IPS-18a (cell line): ENCODE results near the gene TSPAN4.

Experiments
- H3K27ac ChIP-seq: one replicate; pipeline ENCODE4 v1.5.1; 2013; ENCODE audit warnings: low read length
- H3K27me3 ChIP-seq: one replicate; pipeline ENCODE4 v1.6.1; 2013; ENCODE audit warnings: mild to moderate bottlenecking, low read length; ENCODE audit not compliant: control insufficient read depth, insufficient read depth
- H3K36me3 ChIP-seq: one replicate; pipeline ENCODE4 v1.6.1; 2013; ENCODE audit warnings: low read depth, low read length; ENCODE audit not compliant: control insufficient read depth
- H3K4me1 ChIP-seq: one replicate; pipeline ENCODE4 v1.6.1; 2013; ENCODE audit warnings: low read depth, low read length; ENCODE audit not compliant: control insufficient read depth
- H3K4me3 ChIP-seq: one replicate; pipeline ENCODE4 v1.5.1; 2013; ENCODE audit warnings: low read length
- H3K9ac ChIP-seq: one replicate; pipeline ENCODE4 v1.6.1; 2013; ENCODE audit warnings: mild to moderate bottlenecking, low read length, moderate library complexity
- H3K9me3 ChIP-seq: one replicate; pipeline ENCODE4 v1.6.1; 2013; ENCODE audit warnings: low read depth, low read length; ENCODE audit not compliant: control insufficient read depth

Gene TSPAN4

DNA sequence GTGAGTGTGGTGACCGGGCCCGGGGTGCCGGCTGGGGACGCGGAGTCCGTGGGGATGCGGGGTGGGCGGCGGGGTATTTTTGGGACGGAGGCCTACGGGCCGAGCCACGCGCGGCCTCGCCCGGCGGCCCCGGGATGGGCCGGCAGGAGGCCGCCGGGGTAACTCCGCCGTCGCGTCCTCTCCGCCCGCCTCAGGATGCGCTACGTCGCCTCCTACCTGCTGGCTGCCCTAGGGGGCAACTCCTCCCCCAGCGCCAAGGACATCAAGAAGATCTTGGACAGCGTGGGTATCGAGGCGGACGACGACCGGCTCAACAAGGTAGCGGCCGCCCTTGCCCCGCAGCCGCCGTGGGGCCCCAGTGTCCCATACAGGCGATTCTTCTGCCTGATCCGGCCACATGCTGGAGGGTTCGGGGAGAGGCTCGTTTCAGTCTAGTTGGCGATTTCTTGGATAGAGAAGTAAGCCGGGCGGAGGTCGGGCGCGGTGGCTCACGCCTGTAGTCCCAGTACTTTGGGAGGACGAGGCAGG lies 32.5 kb upstream of the TSPAN4 start:
- H3K9ac ChIP-seq, result peak overlapping the region; percentile 92
- H3K27ac ChIP-seq, result peak overlapping the region; percentile 44
- no peaks in the 10 kb centered on the region for H3K27me3 ChIP-seq
- H3K4me3 ChIP-seq, result peak overlapping the region; percentile 92
- H3K4me1 ChIP-seq, result no peaks in the 10 kb centered on the region
- H3K36me3 ChIP-seq, result peaks cover 27% of the 10 kb centered on the region
- no peaks in the 10 kb centered on the region for H3K9me3 ChIP-seq

GRCh38 chr11:811446-812245 lies 31.0 kb upstream of the TSPAN4 start:
- H3K9ac ChIP-seq, result peak overlapping the region; percentile 92
- H3K4me3 ChIP-seq, result peak overlapping the region; percentile 92
- H3K27ac ChIP-seq, result no peak overlapping the region
- H3K36me3 ChIP-seq, result peaks cover 27% of the 10 kb centered on the region
- no peaks in the 10 kb centered on the region for H3K4me1 ChIP-seq
- H3K9me3 ChIP-seq, result no peaks in the 10 kb centered on the region
- H3K27me3 ChIP-seq, result no peaks in the 10 kb centered on the region

- peaks cover 27% of the 10 kb centered on the region for H3K36me3 ChIP-seq
- no peaks in the 10 kb centered on the region for H3K27me3 ChIP-seq
- H3K4me3 ChIP-seq, result no peak overlapping the region
- H3K9me3 ChIP-seq, result no peaks in the 10 kb centered on the region
- H3K9ac ChIP-seq, result no peak overlapping the region
- H3K27ac ChIP-seq, result no peak overlapping the region
- H3K4me1 ChIP-seq, result no peaks in the 10 kb centered on the region
Observed at GRCh38 chr11:812390-812789, 30.3 kb upstream of the TSPAN4 start.

- H3K9me3 ChIP-seq, result no peaks in the 10 kb centered on the region
- H3K9ac ChIP-seq, result no peak overlapping the region
- H3K4me3 ChIP-seq, result no peak overlapping the region
- H3K4me1 ChIP-seq, result no peaks in the 10 kb centered on the region
- H3K27ac ChIP-seq, result no peak overlapping the region
- H3K27me3 ChIP-seq, result no peaks in the 10 kb centered on the region
- peaks cover 27% of the 10 kb centered on the region for H3K36me3 ChIP-seq
Observed at GRCh38 chr11:813072-813455, 29.6 kb upstream of the TSPAN4 start.

GRCh38 chr11:813456-814096 lies 29.1 kb upstream of the TSPAN4 start:
- H3K9me3 ChIP-seq, result no peaks in the 10 kb centered on the region
- no peaks in the 10 kb centered on the region for H3K27me3 ChIP-seq
- peaks cover 27% of the 10 kb centered on the region for H3K36me3 ChIP-seq
- H3K4me1 ChIP-seq, result peaks cover 3% of the 10 kb centered on the region
- H3K9ac ChIP-seq, result no peak overlapping the region
- no peak overlapping the region for H3K27ac ChIP-seq
- H3K4me3 ChIP-seq, result no peak overlapping the region

DNA sequence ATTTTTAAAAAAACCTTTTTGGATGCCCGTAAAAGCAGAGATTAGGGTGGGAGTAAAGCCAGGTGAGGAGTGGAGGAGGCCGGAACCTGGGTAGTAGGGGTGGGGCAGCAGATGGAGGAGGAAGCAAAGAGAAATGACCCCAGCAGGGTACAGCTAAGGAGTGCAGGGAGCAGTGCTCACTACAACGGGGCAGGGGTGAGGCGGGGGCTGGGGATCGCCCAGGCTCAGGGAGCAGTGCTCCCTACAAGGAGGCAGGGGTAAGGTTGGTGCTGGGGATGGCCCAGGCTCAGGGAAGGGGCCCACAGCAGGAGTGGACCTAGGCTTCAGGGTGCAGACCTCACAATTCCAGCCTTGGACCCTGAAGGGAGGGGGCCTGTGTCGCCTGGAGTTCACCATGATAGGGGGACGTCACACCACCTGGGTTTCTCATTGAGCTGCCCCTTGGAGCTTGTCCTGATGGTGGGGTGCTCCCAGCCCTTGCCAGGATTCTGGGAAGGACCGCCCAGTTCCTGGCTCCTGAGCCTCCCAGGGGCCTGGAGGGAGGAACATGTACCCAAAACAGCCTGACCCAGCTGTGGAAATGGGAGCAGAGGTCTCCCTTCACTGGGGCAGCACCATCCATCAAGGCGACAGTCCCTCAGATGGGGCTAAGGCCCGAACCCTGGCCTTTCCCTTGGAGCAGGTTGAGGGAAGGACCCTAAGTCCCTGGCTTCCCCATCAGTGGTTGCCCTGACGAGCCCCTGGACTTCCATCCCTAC lies 26.8 kb upstream of the TSPAN4 start:
- Histone ChIP-seq H3K27ac (no peak overlapping the region), H3K4me3 (no peak overlapping the region), H3K36me3 (peaks cover 27% of the 10 kb centered on the region)

GRCh38 chr11:816433-816779 lies 26.2 kb upstream of the TSPAN4 start:
- no peak overlapping the region for H3K9ac ChIP-seq
- no peak overlapping the region for H3K27ac ChIP-seq
- H3K9me3 ChIP-seq, result no peaks in the 10 kb centered on the region
- H3K4me3 ChIP-seq, result no peak overlapping the region
- peaks cover 8% of the 10 kb centered on the region for H3K4me1 ChIP-seq
- H3K36me3 ChIP-seq, result peaks cover 23% of the 10 kb centered on the region
- H3K27me3 ChIP-seq, result peaks cover 5% of the 10 kb centered on the region

More for the DNA sequence above, 26.8 kb upstream of the TSPAN4 start:
- no peak overlapping the region for H3K9ac ChIP-seq
- peaks cover 5% of the 10 kb centered on the region for H3K27me3 ChIP-seq
- H3K9me3 ChIP-seq, result no peaks in the 10 kb centered on the region
- H3K4me1 ChIP-seq, result peaks cover 8% of the 10 kb centered on the region

GRCh38 chr11:818396-819128 lies 24.1 kb upstream of the TSPAN4 start, which contains the start of gene PNPLA2:
Gene PNPLA2 (plus strand): TSS chr11:818914. CDS start chr11:819719, 805 bp downstream.
- Histone ChIP-seq H3K4me1 (peaks cover 8% of the 10 kb centered on the region), H3K27me3 (peaks cover 5% of the 10 kb centered on the region), H3K27ac (no peak within 1 kb of the TSS), H3K9ac (peak within 1 kb of the TSS; percentile 39), H3K4me3 (peak within 1 kb of the TSS; percentile 62), H3K36me3 (peaks cover 1% of the 10 kb centered on the region), H3K9me3 (no peaks in the 10 kb centered on the region)

DNA sequence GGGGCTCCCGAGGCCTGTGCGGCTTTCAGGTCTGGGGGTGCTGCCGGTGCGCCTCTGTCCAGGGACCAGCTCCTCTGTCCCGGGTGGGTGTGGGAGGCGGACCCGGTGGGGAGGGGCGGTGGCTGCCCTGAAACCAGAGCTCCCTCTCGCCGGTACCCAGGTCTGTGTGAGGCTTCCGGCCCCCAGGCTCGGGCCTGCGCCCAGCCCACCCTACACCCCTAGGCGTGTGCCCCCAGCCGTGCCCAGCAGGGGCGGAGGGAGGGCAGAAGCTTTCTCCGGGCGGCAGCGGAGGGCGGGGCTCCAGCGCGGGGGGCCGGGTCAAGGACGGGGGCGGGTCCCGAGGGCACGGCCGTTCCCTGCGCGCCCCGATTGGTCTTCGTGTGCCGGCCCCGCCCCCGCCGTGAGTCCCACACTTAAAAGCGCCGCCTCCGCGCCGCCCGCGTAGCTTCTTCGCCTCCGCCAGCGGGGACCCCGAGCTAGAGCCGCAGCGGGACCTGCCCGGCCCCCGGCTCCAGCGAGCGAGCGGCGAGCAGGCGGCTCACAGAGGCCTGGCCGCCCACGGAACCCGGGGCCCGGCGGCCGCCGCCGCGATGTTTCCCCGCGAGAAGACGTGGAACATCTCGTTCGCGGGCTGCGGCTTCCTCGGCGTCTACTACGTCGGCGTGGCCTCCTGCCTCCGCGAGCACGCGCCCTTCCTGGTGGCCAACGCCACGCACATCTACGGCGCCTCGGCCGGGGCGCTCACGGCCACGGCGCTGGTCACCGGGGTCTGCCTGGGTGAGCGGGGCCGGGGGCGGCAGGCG lies 23.3 kb upstream of the TSPAN4 start:
- H3K27me3 ChIP-seq, result peaks cover 5% of the 10 kb centered on the region
- H3K9me3 ChIP-seq, result no peaks in the 10 kb centered on the region
- H3K27ac ChIP-seq, result no peak overlapping the region
- H3K4me1 ChIP-seq, result peaks cover 8% of the 10 kb centered on the region
- H3K4me3 ChIP-seq, result peak overlapping the region; percentile 62
- peak overlapping the region; percentile 39 for H3K9ac ChIP-seq
- no peaks in the 10 kb centered on the region for H3K36me3 ChIP-seq

DNA sequence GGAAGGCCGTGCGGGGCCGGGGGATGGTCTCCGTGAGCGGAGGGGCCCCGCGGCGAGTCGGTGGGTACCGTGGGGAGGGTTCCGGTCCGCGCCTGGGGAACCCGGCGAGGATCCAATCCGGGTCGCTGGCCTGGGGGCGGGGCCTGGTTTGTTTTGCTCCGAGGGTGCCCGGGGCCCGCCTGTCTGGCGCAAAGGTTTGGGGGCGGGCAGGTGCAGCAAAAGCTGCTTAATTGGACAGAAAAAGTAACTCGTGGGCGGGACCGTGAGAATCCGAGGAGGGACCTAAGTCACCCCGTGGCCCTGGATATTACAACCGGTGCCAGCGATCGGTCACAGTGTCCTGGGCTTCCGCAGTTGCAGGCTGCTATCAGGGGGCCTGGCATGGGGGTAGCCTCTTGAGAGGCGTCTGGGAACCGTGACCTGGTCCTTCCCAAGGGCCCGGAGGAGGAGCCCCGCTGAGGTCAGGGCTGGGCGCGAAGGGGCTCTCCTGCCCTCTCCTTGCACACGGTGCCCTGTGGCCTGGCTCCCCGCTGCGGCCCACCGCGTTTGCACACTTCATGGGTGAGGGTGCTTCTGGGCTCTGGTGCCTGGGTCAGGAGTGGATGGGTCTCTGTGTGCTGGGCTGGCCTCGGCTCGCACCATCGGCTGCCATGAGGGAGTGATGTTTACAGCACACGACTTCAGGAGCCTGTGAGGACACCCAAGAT lies 22.6 kb upstream of the TSPAN4 start:
- Histone ChIP-seq H3K4me3 (peak overlapping the region; percentile 62), H3K9me3 (no peaks in the 10 kb centered on the region), H3K27me3 (peaks cover 6% of the 10 kb centered on the region), H3K36me3 (no peaks in the 10 kb centered on the region), H3K4me1 (peaks cover 8% of the 10 kb centered on the region), H3K9ac (peak overlapping the region; percentile 39), H3K27ac (no peak overlapping the region)
